Peyer's patch (tissue), 4 donors: ENCODE data around the gene TCF4.

Experiments
- CTCF ChIP-seq, 6 experiments: fragments of 450-650 bp in 4 of 6; fragments of 200-600 bp in 2 of 6; sonication (generic) in 1 of 6; IDR thresholded peaks; one replicate each; pipeline ENCODE4 v1.5.1; 2017 to 2019; ENCODE audit warnings: antibody characterized with exemption in 6 of 6, mild to moderate bottlenecking in 3 of 6, moderate library complexity in 1 of 6
- POLR2A ChIP-seq, 2 donors: fragments of 450-650 bp; IDR thresholded peaks; one replicate each; pipeline ENCODE4 v1.5.1; 2017; ENCODE audit warnings: antibody characterized with exemption in 2 of 2, mild to moderate bottlenecking in 2 of 2, moderate library complexity in 2 of 2

- TF ChIP-seq CTCF (IDR thresholded peaks at IDR 0.05): no peak
- no peak for TF ChIP-seq POLR2A (IDR thresholded peaks at IDR 0.05)
Observed at GRCh38 chr18:55395799-55396198, 192.2 kb downstream of the TCF4 start.
